ENCODE measurements around the gene GYPB.
"Not testable (repeated sequence)": the region's sequence is repeated elsewhere in the genome, so short reads cannot be mapped to it uniquely, and the experiment has no call there.

The GYPB gene

GRCh38 chr4:144008602-144009001 is 10.6 kb downstream of the GYPB start:
- DNase-seq (ENCODE audit: low spot score) = not testable (repeated sequence)

- DNase-seq (ENCODE audit: low spot score) = not testable (repeated sequence)
Observed at GRCh38 chr4:144007960-144008359, 11.2 kb downstream of the GYPB start.

- DNase-seq (ENCODE audit: low spot score) = not testable (repeated sequence)
Observed at GRCh38 chr4:144006200-144006803, 12.9 kb downstream of the GYPB start.

GRCh38 chr4:144005558-144005953 is 13.6 kb downstream of the GYPB start:
- DNase-seq (ENCODE audit: low spot score) = not testable (repeated sequence)

GRCh38 chr4:144004868-144005557 is 14.2 kb downstream of the GYPB start:
- not testable (repeated sequence) for DNase-seq (ENCODE audit: low spot score)

- DNase-seq (ENCODE audit: low spot score) = not testable (repeated sequence)
Observed at GRCh38 chr4:144003890-144004265, 15.3 kb downstream of the GYPB start.

GRCh38 chr4:144003205-144003889 is 15.8 kb downstream of the GYPB start:
- not testable (repeated sequence) for DNase-seq (ENCODE audit: low spot score)

- DNase-seq (ENCODE audit: low spot score) = not testable (repeated sequence)
Observed at GRCh38 chr4:144000331-144000995, 18.7 kb downstream of the GYPB start.

GRCh38 chr4:143996193-143996592 is 23.0 kb downstream of the GYPB start:
- not testable (repeated sequence) for DNase-seq (ENCODE audit: low spot score)

- not testable (repeated sequence) for DNase-seq (ENCODE audit: low spot score)
Observed at GRCh38 chr4:143991761-143992160, 27.4 kb downstream of the GYPB start.

GRCh38 chr4:143990717-143991116 is 28.5 kb downstream of the GYPB start:
- not testable (repeated sequence) for DNase-seq (ENCODE audit: low spot score)

- no peak for DNase-seq (ENCODE audit: low spot score)
Observed at GRCh38 chr4:143986180-143986579, 33.0 kb downstream of the GYPB start.

- DNase-seq (ENCODE audit: low spot score) = peak; percentile 31
Observed at GRCh38 chr4:143980776-143981175, 38.4 kb downstream of the GYPB start.

- DNase-seq (ENCODE audit: low spot score) = not testable (repeated sequence)
Observed at GRCh38 chr4:143975527-143975926, 43.7 kb downstream of the GYPB start.

GRCh38 chr4:143974021-143974420 is 45.2 kb downstream of the GYPB start:
- DNase-seq (ENCODE audit: low spot score) = not testable (repeated sequence)

GRCh38 chr4:143961075-143961474 is 58.1 kb downstream of the GYPB start:
- DNase-seq (ENCODE audit: low spot score) = no peak

- not testable (repeated sequence) for DNase-seq (ENCODE audit: low spot score)
Observed at GRCh38 chr4:143955306-143955705, 63.9 kb downstream of the GYPB start.

GRCh38 chr4:143951458-143951972 is 67.7 kb downstream of the GYPB start:
- not testable (repeated sequence) for DNase-seq (ENCODE audit: low spot score)

- not testable (repeated sequence) for DNase-seq (ENCODE audit: low spot score)
Observed at GRCh38 chr4:143950967-143951366, 68.2 kb downstream of the GYPB start.

GRCh38 chr4:143950185-143950584 is 69.0 kb downstream of the GYPB start:
- not testable (repeated sequence) for DNase-seq (ENCODE audit: low spot score)

GRCh38 chr4:143947493-143947892 is 71.7 kb downstream of the GYPB start:
- DNase-seq (ENCODE audit: low spot score) = not testable (repeated sequence)

All from kidney tubule cell (primary cell).